HuH-7.5 (cell line): Measurements from ENCODE around the gene ACSF2.
"Not testable (repeated sequence)": the region's sequence is repeated elsewhere in the genome, so short reads cannot be mapped to it uniquely, and the experiment has no call there.

ENCODE experiments used
- DNase-seq: peaks from one replicate; pipeline ENCODE4 v3.0.0; 2011; ENCODE audit warnings: low spot score

Gene ACSF2

DNA sequence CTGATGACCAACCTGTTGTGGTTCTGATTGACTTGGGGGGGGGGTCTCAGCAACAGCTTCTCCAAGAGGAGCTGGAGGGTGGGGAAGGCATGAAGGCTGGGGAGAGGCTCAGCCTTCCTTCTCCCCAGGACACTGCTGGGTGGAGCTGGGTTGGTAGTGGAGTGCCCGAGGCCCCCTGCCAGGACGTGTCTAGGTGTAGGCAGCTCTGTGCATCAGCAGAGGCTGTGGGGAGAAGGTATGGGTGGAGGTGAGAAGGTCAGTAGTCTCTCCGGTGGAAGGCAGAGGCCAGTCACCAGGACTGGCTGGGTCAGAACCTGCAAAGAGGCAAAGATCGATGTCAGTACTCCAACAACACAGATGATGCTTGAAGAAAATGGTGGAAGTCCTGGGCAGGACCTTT, 38.7 kb downstream of the ACSF2 start:
- no peak for DNase-seq

DNA sequence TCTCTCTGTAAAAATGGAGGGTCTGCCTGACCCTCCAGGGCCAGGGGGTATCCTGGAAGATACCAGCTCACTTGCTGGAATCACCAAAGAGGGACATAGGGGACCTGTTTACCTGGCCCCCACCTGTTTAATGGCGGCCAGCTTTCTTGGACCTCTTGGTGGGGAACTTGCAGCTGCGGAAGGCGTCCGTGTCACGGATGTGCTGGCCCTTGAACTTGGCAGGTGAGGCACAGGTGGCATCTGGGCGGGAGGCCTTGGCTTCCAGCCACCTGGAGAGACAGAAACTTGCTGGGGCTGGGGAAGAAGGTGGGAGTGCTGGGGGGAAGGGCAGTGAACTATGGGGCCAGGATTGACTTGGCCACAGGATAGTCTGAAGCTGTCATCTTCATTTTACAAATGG, 39.2 kb downstream of the ACSF2 start:
- no peak for DNase-seq

- DNase-seq: no peak
Observed at GRCh38 chr17:50465635-50466034, 39.6 kb downstream of the ACSF2 start.

DNA sequence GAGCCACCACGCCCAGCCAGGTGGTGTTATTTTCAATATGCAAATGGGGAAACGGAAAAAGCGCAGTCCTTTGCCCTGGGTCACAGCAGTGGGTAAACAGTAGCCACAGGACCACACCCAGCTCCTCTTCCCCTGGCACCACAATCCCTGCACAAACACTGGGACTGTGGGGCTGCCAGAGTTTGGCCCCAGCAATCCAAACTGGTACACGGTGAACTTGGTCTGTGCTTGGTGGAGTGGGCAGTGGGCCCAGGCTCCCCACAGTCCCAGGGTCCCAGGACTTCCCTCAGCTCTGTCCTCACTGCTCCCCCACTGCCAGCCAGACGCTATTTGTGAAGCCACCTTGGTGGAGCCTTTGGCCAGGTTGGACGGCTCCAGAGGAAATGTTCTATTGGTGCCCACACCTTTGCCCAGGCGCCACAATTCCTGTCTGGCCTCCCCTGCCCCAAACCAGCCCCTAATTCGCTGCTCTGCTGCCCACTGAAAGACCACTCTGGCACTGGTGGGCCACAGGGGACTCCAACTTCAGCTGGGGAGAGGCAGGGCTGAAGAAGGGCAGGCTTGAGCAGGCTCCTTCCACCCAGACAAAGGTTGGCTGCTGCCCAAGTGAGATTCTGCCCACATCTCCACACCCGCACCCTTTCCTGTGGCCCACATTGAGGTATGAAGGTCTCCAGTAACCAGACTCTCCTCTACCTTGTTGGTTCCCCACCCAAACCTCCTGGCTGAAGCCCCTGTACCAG, 40.5 kb downstream of the ACSF2 start:
- DNase-seq: no peak

DNA sequence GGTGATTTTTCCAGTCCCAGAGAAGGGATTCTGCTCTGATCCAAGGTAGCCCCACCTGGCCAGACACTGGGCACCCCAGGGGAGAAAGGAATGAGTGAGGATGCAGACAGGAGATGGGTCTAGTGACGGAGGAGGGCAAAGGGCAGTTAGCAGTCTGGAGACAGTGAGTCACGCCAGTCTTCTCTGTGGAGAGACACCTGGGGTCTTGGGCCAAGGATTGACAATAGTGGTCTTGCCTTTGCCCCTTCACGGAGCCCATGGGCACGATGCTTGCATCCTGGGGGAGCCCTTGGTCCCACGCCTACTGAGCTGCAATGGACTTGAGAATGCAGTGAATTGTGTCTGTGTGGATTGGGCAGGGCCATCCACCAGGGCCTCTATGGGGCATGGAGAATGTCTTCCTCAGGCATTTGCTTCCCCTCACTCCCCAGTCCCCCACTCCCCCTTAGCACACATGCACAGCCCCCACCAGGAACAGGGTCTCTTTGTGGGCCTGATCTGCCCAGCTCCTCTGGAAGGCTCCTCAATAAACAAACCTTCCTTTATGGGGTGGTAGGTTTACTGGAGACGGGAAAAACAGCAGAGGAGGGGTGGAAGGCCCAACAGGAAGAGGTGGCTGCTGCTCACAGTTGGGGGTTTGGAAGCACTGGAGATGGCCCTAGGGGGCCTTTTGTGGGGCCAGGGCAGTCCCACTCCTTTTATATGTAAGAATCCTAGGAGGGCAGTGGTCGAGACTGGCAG, 41.3 kb downstream of the ACSF2 start:
- DNase-seq: no peak

DNA sequence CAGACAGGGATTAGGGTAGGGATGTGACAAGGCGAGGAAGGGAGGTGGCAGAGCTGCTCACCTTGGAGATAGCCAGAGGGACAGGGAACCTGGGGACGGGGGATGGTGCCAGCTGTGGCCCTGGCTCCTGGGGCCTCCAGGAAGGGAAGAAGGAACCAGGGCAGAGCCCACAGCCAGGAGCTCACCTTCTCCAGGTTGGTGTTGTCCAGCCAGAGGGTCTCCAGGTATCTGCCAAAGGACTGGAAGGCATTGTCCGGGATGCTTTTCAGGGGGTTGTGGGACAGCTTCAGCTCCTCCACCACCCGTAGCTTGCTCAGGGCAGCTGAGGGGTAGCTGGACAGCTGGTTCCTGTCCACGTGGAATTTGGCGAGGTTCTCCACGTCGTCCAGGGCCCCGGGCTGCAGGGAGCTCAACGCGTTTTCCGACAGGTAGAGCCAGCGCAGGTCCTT, 41.9 kb downstream of the ACSF2 start:
- no peak for DNase-seq

- no peak for DNase-seq
Observed at GRCh38 chr17:50468304-50469207, 42.5 kb downstream of the ACSF2 start, which contains the start of gene CHAD. Gene CHAD (minus strand): TSS chr17:50468880. CDS start chr17:50468813, 67 bp downstream.

DNA sequence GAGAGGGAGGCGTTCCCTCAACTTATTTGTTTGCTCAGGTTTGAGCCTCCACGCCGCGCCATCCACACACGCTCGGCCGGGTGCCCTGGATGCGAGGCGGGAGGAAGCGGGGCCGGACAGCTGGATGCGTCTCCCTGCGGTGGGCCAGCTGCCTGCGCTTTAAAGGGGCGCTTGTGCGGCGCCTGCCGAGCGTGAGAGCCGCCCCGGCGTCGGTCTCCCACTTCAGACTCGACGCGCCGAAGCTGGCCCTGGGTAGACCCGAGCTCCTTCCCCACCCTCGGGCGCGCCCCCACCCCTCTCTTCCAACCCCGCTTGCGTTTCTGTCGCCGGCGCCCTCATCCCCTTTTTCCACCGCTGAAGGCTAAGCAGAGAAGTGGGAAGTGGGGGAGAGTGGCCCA, 43.2 kb downstream of the ACSF2 start:
- DNase-seq: no peak

DNA sequence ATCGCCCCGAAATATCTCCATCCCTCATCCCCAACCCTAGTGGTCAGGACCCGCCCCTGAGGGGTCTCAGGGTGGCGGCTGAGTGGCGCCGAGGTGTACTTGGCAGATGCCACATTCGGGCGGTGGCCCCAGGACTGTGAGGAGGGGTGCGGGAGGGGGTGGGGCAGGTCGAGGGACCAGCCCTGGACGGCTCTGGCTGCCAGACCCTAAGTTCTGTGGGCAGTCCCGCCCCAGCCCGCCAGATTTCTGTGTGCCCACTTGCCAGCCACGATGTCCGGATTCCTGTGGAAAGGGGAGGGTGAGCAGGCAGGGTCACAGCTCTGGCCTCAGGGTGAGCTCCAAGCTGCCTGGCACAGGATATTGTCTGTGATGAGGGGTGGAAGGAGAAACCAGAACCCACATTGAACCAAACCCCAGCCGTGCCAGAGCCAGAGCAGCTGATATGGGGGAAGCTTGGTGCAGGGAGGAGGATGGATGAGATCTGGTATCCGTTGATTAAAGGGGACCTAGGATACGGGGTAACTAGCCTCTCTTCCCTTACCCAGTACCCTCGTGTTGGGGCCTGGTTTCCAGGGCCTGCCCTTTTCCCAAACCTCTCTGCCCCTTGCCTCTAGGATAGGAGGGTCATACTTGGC, 43.8 kb downstream of the ACSF2 start:
- no peak for DNase-seq

DNA sequence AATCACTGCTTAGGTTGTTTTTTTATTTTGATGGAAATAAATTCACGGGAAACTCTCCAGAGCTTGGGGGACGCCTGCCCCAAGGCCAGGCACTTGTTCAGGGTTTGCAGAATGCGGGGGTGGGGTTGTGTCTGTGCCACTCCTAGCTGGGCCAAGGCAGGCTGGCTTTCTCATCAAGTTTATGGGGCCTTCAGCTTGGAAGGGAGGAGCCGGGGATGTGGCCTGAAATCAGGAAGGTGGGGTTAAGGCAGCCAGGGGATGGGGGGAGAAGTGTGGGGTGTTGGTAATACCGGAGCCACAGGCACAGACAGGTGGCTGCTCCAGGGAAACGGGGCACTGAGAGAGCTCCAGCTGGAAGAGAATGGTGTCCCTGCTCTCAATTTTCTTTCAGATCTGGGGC, 44.4 kb downstream of the ACSF2 start:
- DNase-seq: no peak

DNA sequence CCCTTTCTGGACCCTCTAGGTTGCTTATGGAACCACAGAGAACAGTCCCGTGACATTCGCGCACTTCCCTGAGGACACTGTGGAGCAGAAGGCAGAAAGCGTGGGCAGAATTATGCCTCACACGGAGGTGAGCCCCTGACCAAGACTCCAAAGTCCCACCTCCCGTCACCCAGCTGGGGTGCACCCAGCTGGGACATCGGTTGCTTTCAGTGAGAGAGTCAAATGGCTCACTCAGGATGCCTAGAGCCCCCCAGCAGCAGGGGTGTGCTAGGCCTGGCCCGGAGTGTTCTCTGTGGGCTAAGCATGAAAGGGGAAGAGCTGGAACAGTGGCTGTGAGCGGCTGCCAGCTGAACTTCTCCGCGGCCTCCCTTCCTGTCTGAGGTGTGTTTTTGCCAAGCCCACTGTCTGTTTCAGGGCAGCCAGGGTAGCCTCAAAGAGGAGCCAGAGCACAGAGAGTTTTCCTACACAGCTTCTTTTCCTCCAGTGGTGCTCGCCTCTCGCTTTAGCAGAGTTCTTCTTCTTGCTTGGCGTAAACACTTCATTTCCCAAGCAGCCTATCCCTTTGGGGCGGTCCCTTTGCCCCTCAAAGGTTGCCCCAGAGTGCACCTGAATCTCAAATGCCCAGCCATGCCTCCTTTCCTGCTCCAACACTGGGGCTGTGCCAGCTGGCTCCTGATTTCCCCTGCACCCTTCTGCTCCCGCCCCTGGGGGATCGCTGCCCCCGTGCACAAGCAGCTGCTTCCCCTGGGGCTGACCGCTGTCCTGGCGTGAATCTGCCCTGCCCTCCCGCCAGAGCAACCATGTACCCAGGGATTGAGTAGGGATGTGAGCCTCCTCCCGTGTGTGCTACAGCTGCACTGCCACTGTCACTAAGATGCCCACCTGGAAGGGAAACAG, 45.2 kb downstream of the ACSF2 start:
- DNase-seq: no peak

DNA sequence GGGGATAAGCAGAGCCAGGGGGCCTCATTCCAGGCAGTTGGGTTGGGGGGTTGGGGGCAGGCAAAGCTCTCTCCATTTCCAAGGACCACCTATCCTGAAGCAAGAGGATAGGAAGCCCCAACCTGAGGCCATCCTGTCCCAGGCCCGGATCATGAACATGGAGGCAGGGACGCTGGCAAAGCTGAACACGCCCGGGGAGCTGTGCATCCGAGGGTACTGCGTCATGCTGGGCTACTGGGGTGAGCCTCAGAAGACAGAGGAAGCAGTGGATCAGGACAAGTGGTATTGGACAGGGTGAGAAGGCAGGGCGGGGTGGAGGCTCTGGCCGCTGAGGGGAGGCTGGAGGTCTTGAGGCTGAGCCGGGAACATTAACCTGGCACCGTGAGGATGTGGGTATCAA, 46.3 kb downstream of the ACSF2 start:
- no peak for DNase-seq

DNA sequence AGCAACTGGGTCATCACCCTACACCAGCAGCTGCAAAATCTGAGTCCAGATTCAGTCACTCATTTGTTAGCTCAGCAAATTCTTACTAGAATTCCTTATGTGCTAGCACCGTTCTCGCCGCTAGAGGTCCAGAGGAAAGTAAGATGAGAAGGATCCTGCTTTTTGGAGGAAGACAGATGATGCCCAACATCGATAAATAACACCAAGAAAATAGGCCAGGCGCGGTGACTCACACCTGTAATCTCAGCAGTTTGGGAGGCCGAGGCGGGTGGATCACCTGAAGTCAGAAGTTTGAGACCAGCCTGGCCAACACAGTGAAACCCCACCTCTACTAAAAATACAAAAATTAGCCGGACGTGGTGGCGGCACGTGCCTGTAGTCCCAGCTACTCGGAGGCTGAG, 46.7 kb downstream of the ACSF2 start:
- DNase-seq: not testable (repeated sequence)

DNA sequence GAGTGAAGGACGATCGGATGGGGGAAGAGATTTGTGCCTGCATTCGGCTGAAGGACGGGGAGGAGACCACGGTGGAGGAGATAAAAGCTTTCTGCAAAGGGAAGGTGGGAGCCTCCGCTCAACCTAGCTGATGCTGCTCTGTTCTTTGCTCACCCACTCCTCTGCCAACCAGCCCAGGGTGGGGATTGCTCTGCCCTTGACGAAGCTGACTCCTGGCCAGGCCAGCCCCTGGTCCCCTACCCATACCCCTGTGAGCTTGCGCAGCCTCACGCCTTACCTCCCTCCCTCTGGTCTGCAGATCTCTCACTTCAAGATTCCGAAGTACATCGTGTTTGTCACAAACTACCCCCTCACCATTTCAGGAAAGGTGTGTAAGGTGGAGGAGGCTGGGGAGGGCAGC, 47.9 kb downstream of the ACSF2 start:
- DNase-seq: no peak

DNA sequence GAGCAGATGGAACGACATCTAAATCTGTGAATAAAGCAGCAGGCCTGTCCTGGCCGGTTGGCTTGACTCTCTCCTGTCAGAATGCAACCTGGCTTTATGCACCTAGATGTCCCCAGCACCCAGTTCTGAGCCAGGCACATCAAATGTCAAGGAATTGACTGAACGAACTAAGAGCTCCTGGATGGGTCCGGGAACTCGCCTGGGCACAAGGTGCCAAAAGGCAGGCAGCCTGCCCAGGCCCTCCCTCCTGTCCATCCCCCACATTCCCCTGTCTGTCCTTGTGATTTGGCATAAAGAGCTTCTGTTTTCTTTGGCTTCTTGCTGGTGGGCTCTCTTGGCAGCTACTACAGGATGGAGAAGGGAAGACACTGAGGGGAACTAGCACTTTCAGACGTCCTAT, 48.5 kb downstream of the ACSF2 start:
- DNase-seq: no peak

GRCh38 chr17:50475362-50475761, 49.3 kb downstream of the ACSF2 start:
- no peak for DNase-seq

DNA sequence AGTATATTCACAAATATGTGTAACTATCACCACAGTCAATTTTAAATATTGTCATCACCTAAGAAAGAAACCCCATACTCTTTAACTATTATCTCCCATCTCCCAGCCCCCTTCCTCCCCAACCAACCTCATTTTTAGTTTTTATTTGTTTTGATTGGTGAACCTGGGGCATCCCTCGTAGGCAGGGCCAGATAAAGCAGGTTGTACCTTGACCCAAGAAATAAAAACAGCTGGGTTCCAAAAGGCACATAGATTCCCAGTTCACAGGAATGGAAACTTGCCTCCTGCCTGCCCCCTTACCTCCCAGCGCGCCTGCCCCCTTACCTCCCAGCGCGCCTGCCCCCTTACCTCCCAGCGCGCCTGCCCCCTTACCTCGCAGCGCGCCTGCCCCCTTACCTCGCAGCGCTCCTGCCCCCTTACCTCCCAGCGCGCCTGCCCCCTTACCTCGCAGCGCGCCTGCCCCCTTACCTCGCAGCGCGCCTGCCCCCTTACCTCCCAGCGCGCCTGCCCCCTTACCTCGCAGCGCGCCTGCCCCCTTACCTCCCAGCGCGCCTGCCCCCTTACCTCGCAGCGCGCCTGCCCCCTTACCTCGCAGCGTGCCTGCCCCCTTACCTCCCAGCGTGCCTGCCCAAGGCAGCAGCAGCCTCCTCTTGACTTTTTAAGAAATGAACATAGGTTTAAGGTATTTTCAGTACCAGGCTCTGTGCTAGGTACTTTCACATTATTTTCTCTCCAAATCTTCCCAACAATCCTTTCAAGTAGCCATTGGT, 49.9 kb downstream of the ACSF2 start:
- DNase-seq: not testable (repeated sequence)

DNA sequence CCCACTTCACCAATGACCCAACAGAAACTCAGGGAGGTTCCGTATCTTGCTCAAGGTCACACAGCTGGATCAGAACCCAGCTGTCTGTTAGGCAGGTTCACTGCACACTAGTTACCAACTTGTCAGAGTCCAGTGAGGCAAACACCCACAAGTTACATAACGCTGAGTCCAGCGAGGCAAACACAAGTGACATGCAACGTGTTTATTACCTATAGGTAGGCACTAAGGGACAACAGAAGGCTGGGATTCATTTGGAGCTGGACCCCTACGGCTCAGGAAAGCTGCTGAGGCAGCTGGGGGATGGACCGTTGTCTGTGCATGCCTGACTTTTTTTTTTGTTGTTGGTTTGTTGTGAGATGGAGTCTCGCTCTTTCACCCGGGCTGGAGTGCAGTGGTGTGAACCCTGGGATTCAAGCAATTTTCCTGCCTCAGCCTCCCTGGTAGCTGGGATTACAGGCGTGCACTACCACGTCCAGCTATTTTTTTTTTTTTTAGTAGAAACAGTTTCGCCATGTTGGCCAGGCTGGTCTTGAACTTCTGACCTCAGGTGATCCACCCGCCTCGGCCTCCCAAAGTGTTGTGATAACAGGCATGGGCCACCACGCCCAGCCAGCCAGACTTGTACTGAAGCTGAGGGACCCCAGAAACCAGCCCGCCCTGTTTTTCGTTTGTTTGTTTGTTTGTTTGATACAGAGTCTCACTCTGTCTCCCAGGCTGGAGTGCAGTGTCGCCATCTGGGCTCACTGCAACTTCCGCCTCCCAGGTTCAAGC, 50.7 kb downstream of the ACSF2 start:
- no peak for DNase-seq

- no peak for DNase-seq
Observed at GRCh38 chr17:50477976-50478375, 52.0 kb downstream of the ACSF2 start.
